Measurements from ENCODE around the gene PSAPL1. TPM values are rescaled to one million over a fixed set of nuclear protein-coding genes. Genes with fewer than 3 reads are reported as not detected.
A peak's percentile ranks its signal among the peaks of the same experiment; 100 is the strongest.

Gene PSAPL1
- total RNA-seq, 1 experiment from 2014 or later: 14.3 TPM

DNA sequence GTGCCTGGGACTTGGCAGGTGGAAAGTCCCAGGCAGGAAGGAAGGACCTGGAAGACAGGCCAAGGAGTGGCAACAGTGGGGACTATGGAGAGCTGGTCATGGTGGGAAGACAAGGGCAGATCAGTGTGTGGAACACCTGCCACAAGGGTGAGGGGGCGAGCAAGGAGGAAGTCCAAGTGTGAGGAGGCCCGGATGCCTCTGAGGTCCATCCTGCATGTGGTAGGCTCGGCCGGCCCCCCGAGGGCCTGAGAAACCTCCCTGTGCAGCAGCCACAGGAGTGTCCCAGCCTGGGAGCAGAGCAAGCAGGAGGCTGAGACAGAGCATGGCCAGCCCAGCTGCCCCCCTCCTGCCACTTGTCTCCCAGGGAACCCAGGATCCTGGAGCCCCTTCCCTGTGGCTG, 40.5 kb upstream of the PSAPL1 start:
- no peaks in the 10 kb centered on the region for H3K27me3 ChIP-seq (replicated peaks; ENCODE audit: control insufficient read depth, insufficient read depth, low read length)
- TF ChIP-seq CTCF (IDR thresholded peaks at IDR 0.05; ENCODE audit: insufficient read depth in 1 of 2, low read depth in 1 of 2, low read length in 1 of 2, severe bottlenecking in 1 of 2, unreplicated experiment in 1 of 2): no peak

DNA sequence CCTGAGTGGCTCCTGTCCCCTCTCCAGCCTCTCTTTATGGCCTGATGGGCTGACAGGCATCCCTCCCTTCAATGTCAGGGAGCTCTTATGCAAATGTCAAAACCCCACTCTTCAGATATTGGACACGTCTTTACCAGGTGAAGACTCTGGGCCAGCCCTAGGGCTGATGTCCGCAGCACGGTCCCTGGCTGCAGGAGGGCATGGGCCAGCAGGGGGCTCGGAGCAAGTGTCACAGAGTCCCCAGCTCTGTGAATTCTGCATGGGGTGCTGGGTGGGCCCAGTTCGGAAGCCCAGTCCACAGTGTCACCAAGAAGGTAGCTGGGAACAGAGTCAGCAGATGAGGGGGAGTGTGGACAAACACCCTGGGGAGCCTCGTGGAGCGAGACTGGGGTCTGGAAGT, 39.6 kb upstream of the PSAPL1 start:
- no peak overlapping the region for H3K27ac Mint-ChIP-seq (ENCODE audit: unreplicated experiment)
- no peaks in the 10 kb centered on the region for H3K36me3 ChIP-seq (ENCODE audit: control insufficient read depth, insufficient read depth, low read length)
- H3K4me3 Mint-ChIP-seq (ENCODE audit: unreplicated experiment): no peak overlapping the region
- TF ChIP-seq CTCF (IDR thresholded peaks at IDR 0.05; ENCODE audit: insufficient read depth in 1 of 2, low read depth in 1 of 2, low read length in 1 of 2, severe bottlenecking in 1 of 2, unreplicated experiment in 1 of 2): peak in 1 of 2 experiments; percentile 12
- H3K27me3 ChIP-seq (replicated peaks; ENCODE audit: control insufficient read depth, insufficient read depth, low read length): no peaks in the 10 kb centered on the region
- H3K4me3 ChIP-seq (ENCODE audit: low read depth, low read length): no peak overlapping the region
- DNase-seq: no peak
- no peaks in the 10 kb centered on the region for H3K36me3 Mint-ChIP-seq (ENCODE audit: insufficient read depth, unreplicated experiment)
- no peaks in the 10 kb centered on the region for H3K4me1 Mint-ChIP-seq (ENCODE audit: low read depth, unreplicated experiment)
- no TSS peak for BruUV-seq (replicated peaks)
- CTCF ChIA-PET: no interaction called here
- H3K27me3 Mint-ChIP-seq (ENCODE audit: insufficient read depth, unreplicated experiment): no peaks in the 10 kb centered on the region
- H3K9me3 Mint-ChIP-seq (ENCODE audit: unreplicated experiment): no peaks in the 10 kb centered on the region
- H3K4me1 ChIP-seq: no peaks in the 10 kb centered on the region
- intact Hi-C loops (cut with micrococcal nuclease; ENCODE audit: unreplicated experiment): no loop called here
- no peaks in the 10 kb centered on the region for H3K9me3 ChIP-seq
- POLR2A ChIA-PET: no interaction called here

More for the DNA sequence above, 40.5 kb upstream of the PSAPL1 start:
- H3K4me1 ChIP-seq: no peaks in the 10 kb centered on the region
- BruUV-seq (replicated peaks): no TSS peak
- no peaks in the 10 kb centered on the region for H3K36me3 ChIP-seq (ENCODE audit: control insufficient read depth, insufficient read depth, low read length)
- Mint-ChIP-seq H3K9me3 (ENCODE audit: unreplicated experiment) (no peaks in the 10 kb centered on the region), H3K4me1 (ENCODE audit: low read depth, unreplicated experiment) (no peaks in the 10 kb centered on the region), H3K36me3 (ENCODE audit: insufficient read depth, unreplicated experiment) (no peaks in the 10 kb centered on the region), H3K27ac (ENCODE audit: unreplicated experiment) (no peak overlapping the region), H3K4me3 (ENCODE audit: unreplicated experiment) (no peak overlapping the region), H3K27me3 (ENCODE audit: insufficient read depth, unreplicated experiment) (no peaks in the 10 kb centered on the region)
- CTCF ChIA-PET: interaction anchor here (0.6 kb wide), 1 partner anchor 81 kb away, joined by 5 read pairs; no protein-coding TSS in a partner anchor
- POLR2A ChIA-PET: no interaction called here
- H3K4me3 ChIP-seq (ENCODE audit: low read depth, low read length): no peak overlapping the region
- DNase-seq: no peak
- intact Hi-C loops (cut with micrococcal nuclease; ENCODE audit: unreplicated experiment): no loop called here
- no peaks in the 10 kb centered on the region for H3K9me3 ChIP-seq

DNA sequence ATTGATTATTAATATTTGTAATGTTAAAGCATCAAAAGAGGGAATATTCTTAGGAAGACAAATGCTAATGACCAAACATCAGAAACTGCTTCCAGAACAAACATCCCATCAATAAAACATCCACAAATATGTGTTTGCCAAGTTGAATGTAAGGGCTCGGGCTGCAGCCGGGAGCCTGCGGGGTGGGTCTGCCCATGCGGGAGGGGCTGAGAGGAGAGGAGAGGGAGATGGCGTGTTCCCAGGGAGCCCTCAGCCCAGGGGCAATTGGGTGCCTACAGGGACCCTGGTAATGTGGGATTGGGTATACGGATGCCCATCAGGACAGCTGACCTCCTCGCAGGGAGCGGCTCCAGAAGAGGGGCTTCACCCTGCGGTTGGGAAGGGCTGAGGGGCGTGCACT, 38.4 kb upstream of the PSAPL1 start:
- H3K4me3 ChIP-seq (ENCODE audit: low read depth, low read length): no peak overlapping the region
- BruUV-seq (replicated peaks): no TSS peak
- H3K27me3 ChIP-seq (replicated peaks; ENCODE audit: control insufficient read depth, insufficient read depth, low read length): no peaks in the 10 kb centered on the region
- no peak for DNase-seq
- H3K36me3 ChIP-seq (ENCODE audit: control insufficient read depth, insufficient read depth, low read length): no peaks in the 10 kb centered on the region
- Mint-ChIP-seq H3K27ac (ENCODE audit: unreplicated experiment) (no peak overlapping the region), H3K36me3 (ENCODE audit: insufficient read depth, unreplicated experiment) (no peaks in the 10 kb centered on the region), H3K4me3 (ENCODE audit: unreplicated experiment) (no peak overlapping the region), H3K27me3 (ENCODE audit: insufficient read depth, unreplicated experiment) (peaks cover 3% of the 10 kb centered on the region), H3K9me3 (ENCODE audit: unreplicated experiment) (no peaks in the 10 kb centered on the region), H3K4me1 (ENCODE audit: low read depth, unreplicated experiment) (no peaks in the 10 kb centered on the region)
- ChIA-PET POLR2A (no interaction called here), CTCF (no interaction called here)
- H3K4me1 ChIP-seq: no peaks in the 10 kb centered on the region
- intact Hi-C loops (cut with micrococcal nuclease; ENCODE audit: unreplicated experiment): no loop called here
- H3K9me3 ChIP-seq: no peaks in the 10 kb centered on the region
- TF ChIP-seq CTCF (IDR thresholded peaks at IDR 0.05; ENCODE audit: insufficient read depth in 1 of 2, low read depth in 1 of 2, low read length in 1 of 2, severe bottlenecking in 1 of 2, unreplicated experiment in 1 of 2): no peak

Measured in Caco-2 (cell line).